H1 (cell line): ENCODE results near the gene TWIST2. TPM values are rescaled to one million over a fixed set of nuclear protein-coding genes. Genes with fewer than 3 reads are reported as not detected.

Source experiments
- CTCF ChIA-PET: fragments of 300-600 bp; sonication (Branson Sonifier 250); formaldehyde crosslinking; loops from one replicate; lab custom pipeline; 2021; ENCODE audit not compliant: partially characterized antibody; lab: Charles Lee
- POLR2A ChIA-PET: fragments of 300-600 bp; sonication (Branson Sonifier 250); formaldehyde crosslinking; loops from one replicate; lab custom pipeline; 2021; ENCODE audit warnings: inconsistent platforms; ENCODE audit not compliant: partially characterized antibody; lab: Charles Lee
- DNase-seq, 2 experiments: peaks; one replicate each; pipeline versions ENCODE4 v3.0.0 to v3.0.0-alpha.2; 2010 to 2022; ENCODE audit warnings: low spot score in 2 of 2, low read depth in 1 of 2, mixed read lengths in 1 of 2
- FAIRE-seq: peaks from 2 replicates; lab custom pipeline; 2011; peaks lifted over from hg19 to GRCh38; lab: Jason Lieb, UNC
- H2AFZ ChIP-seq: 2 replicates; pipeline ENCODE4 v1.8.1; 2012; ENCODE audit warnings: low read length, inconsistent platforms
- H2AK5ac ChIP-seq: 2 replicates; pipeline ENCODE4 v1.6.1; 2013; ENCODE audit warnings: low read depth, low read length
- H2BK120ac ChIP-seq: replicated peaks from 2 replicates; pipeline ENCODE3; 2013; ENCODE audit warnings: low read depth, low read length, inconsistent platforms
- H2BK12ac ChIP-seq: 2 replicates; pipeline ENCODE4 v1.6.1; 2013; ENCODE audit warnings: low read depth, low read length
- H2BK15ac ChIP-seq: 2 replicates; pipeline ENCODE4 v1.6.1; 2013; ENCODE audit warnings: low read length
- H2BK20ac ChIP-seq: 2 replicates; pipeline ENCODE4 v1.6.1; 2013; ENCODE audit warnings: low read length
- H2BK5ac ChIP-seq: 2 replicates; pipeline ENCODE4 v1.6.1; 2013; ENCODE audit warnings: low read depth, low read length
- H3K14ac ChIP-seq: 2 replicates; pipeline ENCODE4 v1.6.1; 2013; ENCODE audit warnings: inconsistent platforms; ENCODE audit not compliant: insufficient read length
- H3K18ac ChIP-seq: 2 replicates; pipeline ENCODE4 v1.6.1; 2013; ENCODE audit warnings: low read length; ENCODE audit errors: extremely low read depth
- H3K23ac ChIP-seq: 2 replicates; pipeline ENCODE4 v1.6.1; 2013; ENCODE audit warnings: inconsistent platforms; ENCODE audit not compliant: insufficient read length
- H3K23me2 ChIP-seq: 2 replicates; pipeline ENCODE4 v1.6.1; 2013; ENCODE audit warnings: low read depth, low read length
- H3K27ac ChIP-seq: 2 replicates; pipeline ENCODE4 v1.6.1; 2011; ENCODE audit warnings: low read depth, low read length, inconsistent platforms
- H3K27me3 ChIP-seq, 4 experiments: replicated peaks in 1 of 4; 1 replicate in 1 of 4; 2 replicates in 3 of 4; pipeline versions ENCODE4 v1.6.1 to v1.8.1; 2011 to 2013; ENCODE audit warnings: low read length in 3 of 4, mild to moderate bottlenecking in 3 of 4, inconsistent platforms in 2 of 4, mixed read lengths in 2 of 4, moderate library complexity in 1 of 4; ENCODE audit not compliant: control insufficient read depth in 3 of 4, insufficient read depth in 3 of 4; ENCODE audit errors: extremely low read depth in 1 of 4
- H3K36me3 ChIP-seq, 4 experiments: 2 replicates each; pipeline versions ENCODE4 v1.6.1 to v1.8.1; 2011 to 2013; ENCODE audit warnings: mild to moderate bottlenecking in 4 of 4, low read length in 3 of 4, moderate library complexity in 2 of 4, control low read depth in 1 of 4, inconsistent platforms in 1 of 4; ENCODE audit not compliant: insufficient read depth in 4 of 4, control insufficient read depth in 2 of 4
- H3K4ac ChIP-seq: replicated peaks from 2 replicates; pipeline ENCODE3; 2013; ENCODE audit warnings: low read length, low read depth, mixed read lengths, inconsistent platforms; ENCODE audit not compliant: insufficient read length
- H3K4me1 ChIP-seq, 4 experiments: replicated peaks in 1 of 4; 1 replicate in 1 of 4; 2 replicates in 3 of 4; pipeline versions ENCODE4 v1.6.1 to v1.8.1; 2011 to 2013; ENCODE audit warnings: low read length in 3 of 4, inconsistent platforms in 2 of 4, mixed read lengths in 1 of 4; ENCODE audit not compliant: insufficient read depth in 4 of 4, control insufficient read depth in 3 of 4
- H3K4me2 ChIP-seq, 2 experiments: 2 replicates each; pipeline versions ENCODE4 v1.6.1 to v1.8.1; 2011 to 2013; ENCODE audit warnings: low read depth in 2 of 2, low read length in 2 of 2, control low read depth in 1 of 2, inconsistent platforms in 1 of 2, mild to moderate bottlenecking in 1 of 2; ENCODE audit not compliant: insufficient read depth in 1 of 2
- H3K4me3 ChIP-seq, 4 experiments: fragments of 200-600, 300-600 bp in 1 of 4; sonication (generic), shearing (Covaris generic), sonication (Bioruptor Twin) in 1 of 4; 2 replicates each; pipeline versions ENCODE4 v1.5.1 to v1.8.1; 2011 to 2016; ENCODE audit warnings: low read length in 4 of 4, low read depth in 3 of 4, control low read depth in 2 of 4, inconsistent platforms in 2 of 4, mild to moderate bottlenecking in 2 of 4, mixed read lengths in 1 of 4, moderate library complexity in 1 of 4; ENCODE audit not compliant: insufficient read depth in 2 of 4; ENCODE audit errors: extremely low read depth in 1 of 4
- H3K56ac ChIP-seq: replicated peaks from 2 replicates; pipeline ENCODE3; 2013; ENCODE audit warnings: low read depth, mild to moderate bottlenecking, mixed read lengths, low read length, inconsistent platforms; ENCODE audit not compliant: insufficient read length
- H3K79me1 ChIP-seq: 2 replicates; pipeline ENCODE4 v1.6.1; 2013; ENCODE audit warnings: low read depth, low read length, control low read depth
- H3K79me2 ChIP-seq, 2 experiments: 2 replicates each; pipeline versions ENCODE4 v1.6.1 to v1.8.1; 2012 to 2013; ENCODE audit warnings: low read length in 2 of 2, mild to moderate bottlenecking in 2 of 2, inconsistent platforms in 1 of 2; ENCODE audit not compliant: insufficient read depth in 2 of 2, control insufficient read depth in 1 of 2
- H3K9ac ChIP-seq, 4 experiments: replicated peaks in 1 of 4; 1 replicate in 1 of 4; 2 replicates in 3 of 4; pipeline versions ENCODE4 v1.6.1 to v1.8.1; 2011 to 2013; ENCODE audit warnings: low read depth in 3 of 4, low read length in 3 of 4, control low read depth in 2 of 4, mild to moderate bottlenecking in 2 of 4, moderate library complexity in 2 of 4, inconsistent platforms in 1 of 4; ENCODE audit errors: extremely low read depth in 1 of 4
- H3K9me3 ChIP-seq, 2 experiments: 2 replicates each; pipeline versions ENCODE4 v1.6.1 to v1.8.1; 2012 to 2013; ENCODE audit warnings: mild to moderate bottlenecking in 2 of 2, moderate library complexity in 2 of 2, control low read depth in 1 of 2, inconsistent platforms in 1 of 2, low read depth in 1 of 2, low read length in 1 of 2, mixed read lengths in 1 of 2; ENCODE audit not compliant: insufficient read depth in 2 of 2
- H4K20me1 ChIP-seq, 2 experiments: replicated peaks in 1 of 2; 2 replicates each; pipeline versions ENCODE3 to v1.8.1; 2011 to 2013; ENCODE audit warnings: inconsistent platforms in 2 of 2, low read length in 2 of 2, mild to moderate bottlenecking in 1 of 2; ENCODE audit not compliant: insufficient read depth in 2 of 2, control insufficient read depth in 1 of 2
- H4K5ac ChIP-seq: 2 replicates; pipeline ENCODE4 v1.6.1; 2013; ENCODE audit warnings: low read length, low read depth, mixed read lengths, inconsistent platforms; ENCODE audit not compliant: insufficient read length
- H4K8ac ChIP-seq: 2 replicates; pipeline ENCODE4 v1.8.0; 2013; ENCODE audit warnings: mild to moderate bottlenecking, moderate library complexity, low read length, inconsistent platforms; ENCODE audit not compliant: insufficient read depth; ENCODE audit errors: extremely low read depth
- H4K91ac ChIP-seq: replicated peaks from 2 replicates; pipeline ENCODE3; 2013; ENCODE audit warnings: low read length, mixed read lengths, inconsistent platforms; ENCODE audit not compliant: insufficient read length
- CBX5 ChIP-seq: fragments of 300-800, 300-1000 bp; sonication (generic); IDR thresholded peaks from 2 replicates; pipeline ENCODE4 v1.7.1; 2016; ENCODE audit warnings: antibody characterized with exemption, low read length, low read depth
- CBX8 ChIP-seq: fragments of 300-800, 300-1000 bp; sonication (generic); IDR thresholded peaks from 2 replicates; pipeline ENCODE4 v1.7.1; 2016; ENCODE audit warnings: low read depth, low read length, borderline replicate concordance
- EGR1 ChIP-seq: IDR thresholded peaks from 2 replicates; pipeline ENCODE4 v1.6.1; 2011; ENCODE audit warnings: low read depth, low read length, borderline replicate concordance
- GTF2F1 ChIP-seq: IDR thresholded peaks from 2 replicates; pipeline ENCODE4 v1.6.1; 2012; ENCODE audit warnings: low read depth, low read length, improper control_type of control experiment, borderline replicate concordance
- HDAC2 ChIP-seq, 2 experiments: fragments of 300-600 bp in 1 of 2; sonication (generic) in 1 of 2; IDR thresholded peaks; 2 replicates each; pipeline ENCODE4 v1.6.1; 2011 to 2012; ENCODE audit warnings: low read depth in 2 of 2, low read length in 2 of 2, mild to moderate bottlenecking in 2 of 2, moderate library complexity in 2 of 2, borderline replicate concordance in 1 of 2, inconsistent platforms in 1 of 2
- HDAC6 ChIP-seq: IDR thresholded peaks from one replicate; pipeline ENCODE4 v1.7.1; 2012; ENCODE audit warnings: low read depth, mild to moderate bottlenecking, inconsistent platforms, low read length, moderate library complexity
- JUN ChIP-seq: IDR thresholded peaks from 2 replicates; pipeline ENCODE4 v1.6.1; 2011; ENCODE audit warnings: low read depth, mild to moderate bottlenecking, improper control_type of control experiment, low read length
- KDM1A ChIP-seq: fragments of 200-600, 300-600 bp; sonication (generic); IDR thresholded peaks from 2 replicates; pipeline ENCODE4 v1.7.1; 2016; ENCODE audit warnings: mild to moderate bottlenecking, low read length, borderline replicate concordance
- KDM4A ChIP-seq: IDR thresholded peaks from one replicate; pipeline ENCODE4 v1.7.1; 2012; ENCODE audit warnings: low read depth, mild to moderate bottlenecking, moderate library complexity, low read length, inconsistent platforms; ENCODE audit not compliant: severe bottlenecking
- PHF8 ChIP-seq: fragments of 200-600 bp; sonication (generic); conservative IDR thresholded peaks from 2 replicates; pipeline ENCODE4 v1.7.1; 2012; ENCODE audit warnings: low read depth, mild to moderate bottlenecking, inconsistent platforms, low read length, moderate library complexity
- POLR2A ChIP-seq, 2 experiments: IDR thresholded peaks; 1 replicate in 1 of 2; 2 replicates in 1 of 2; pipeline ENCODE4 v1.6.1; 2011; ENCODE audit warnings: low read depth in 2 of 2, low read length in 2 of 2, mild to moderate bottlenecking in 2 of 2; ENCODE audit errors: control extremely low read depth in 1 of 2
- SIN3A ChIP-seq, 2 experiments: IDR thresholded peaks in 1 of 2; conservative IDR thresholded peaks in 1 of 2; 2 replicates each; pipeline ENCODE4 v1.6.1; 2011 to 2012; ENCODE audit warnings: low read length in 2 of 2, improper control_type of control experiment in 1 of 2, low read depth in 1 of 2, mild to moderate bottlenecking in 1 of 2
- SP1 ChIP-seq: IDR thresholded peaks from 2 replicates; pipeline ENCODE4 v1.6.1; 2011; ENCODE audit warnings: low read depth, low read length
- WGBS, 2 experiments: shearing (Covaris generic) in 1 of 2; methylation state at CpG; one replicate each; pipeline versions ENCODE4 v1.1.6 to v1.1.7; 2013 to 2015; ENCODE audit warnings: low lambda C conversion rate in 2 of 2, mixed read lengths in 2 of 2, inconsistent platforms in 1 of 2, low coverage in 1 of 2, missing lambda C conversion rate in 1 of 2; ENCODE audit not compliant: insufficient replicate concordance in 2 of 2, insufficient coverage in 1 of 2, insufficient read length in 1 of 2; ENCODE audit errors: extremely low coverage in 1 of 2, missing lambda C conversion rate in 1 of 2; 5-methylcytosine and 5-hydroxymethylcytosine counted together
- polyA plus RNA-seq, 7 experiments: library from polyadenylated mRNA; depleted of rRNA in 3 of 7; stranded (reverse) in 5 of 7; unstranded in 2 of 7; fragments of >200 nt in 5 of 7; fragments of 200-250 nt in 2 of 7; gene quantifications; 1 replicate in 5 of 7; 2 replicates in 1 of 7; 4 replicates in 1 of 7; pipeline versions ENCODE4 v1.2.1 to v1.2.3, GENCODE V29; 2011 to 2013; ENCODE audit warnings: missing spikeins in 2 of 7, mixed read lengths in 2 of 7
- total RNA-seq: library from RNA; stranded (reverse); fragmentation: NEBNext Ultra II Directional; extraction: Animal tissue kit (Norgen Biotek cat#: 25700); gene quantifications from 2 replicates; pipeline ENCODE4 v1.2.1, GENCODE V29; 2021

Gene TWIST2
- total and polyA plus RNA-seq, 2 of the 8 experiments (the other 6 are each of a cell fraction or from before 2014, with no cell fraction given), result 2.6 to 4.3 TPM

- FAIRE-seq, result no peak
- TF ChIP-seq SIN3A (conservative IDR thresholded peaks at IDR 0.05 in 1 of 2, IDR thresholded peaks at IDR 0.05 in 1 of 2; ENCODE audit: low read depth in 1 of 2, low read length in 2 of 2), result no peak
- no peak for TF ChIP-seq JUN
- TF ChIP-seq KDM1A, result no peak
- no peak for TF ChIP-seq CBX5
- TF ChIP-seq HDAC6, result no peak
- TF ChIP-seq EGR1, result no peak
- TF ChIP-seq POLR2A (IDR thresholded peaks at IDR 0.05; ENCODE audit: control extremely low read depth in 1 of 2, low read depth in 2 of 2, low read length in 2 of 2), result no peak
- TF ChIP-seq GTF2F1, result no peak
- TF ChIP-seq PHF8, result no peak
- no peak for TF ChIP-seq CBX8
- TF ChIP-seq KDM4A, result no peak
- TF ChIP-seq SP1, result no peak
- TF ChIP-seq HDAC2 (IDR thresholded peaks at IDR 0.05; ENCODE audit: borderline replicate concordance in 1 of 2, low read depth in 2 of 2, low read length in 2 of 2), result no peak
Observed at GRCh38 chr2:238955648-238956531, 108.0 kb downstream of the TWIST2 start.

More at GRCh38 chr2:238955648-238956531, 108.0 kb downstream of the TWIST2 start:
- no peak overlapping the region for H3K4me2 ChIP-seq
- H3K79me2 ChIP-seq, result no peaks in the 10 kb centered on the region
- no peak overlapping the region for H3K4ac ChIP-seq
- H3K23me2 ChIP-seq, result no peaks in the 10 kb centered on the region
- no peaks in the 10 kb centered on the region for H3K79me1 ChIP-seq
- H3K27me3 ChIP-seq, result no peaks in the 10 kb centered on the region
- H4K20me1 ChIP-seq, result no peaks in the 10 kb centered on the region
- H3K9me3 ChIP-seq, result no peaks in the 10 kb centered on the region
- no peaks in the 10 kb centered on the region for H3K4me1 ChIP-seq
- H4K5ac ChIP-seq, result no peak overlapping the region
- H4K91ac ChIP-seq, result no peak overlapping the region
- H3K4me3 ChIP-seq, result no peak overlapping the region
- no peak overlapping the region for H2BK120ac ChIP-seq
- no peak overlapping the region for H3K23ac ChIP-seq
- H2BK20ac ChIP-seq, result no peak overlapping the region
- no peak overlapping the region for H3K56ac ChIP-seq
- CTCF ChIA-PET, result no interaction called here
- H2AK5ac ChIP-seq, result no peak overlapping the region
- no peak overlapping the region for H3K9ac ChIP-seq
- H3K14ac ChIP-seq, result no peak overlapping the region
- H2BK12ac ChIP-seq, result no peak overlapping the region
- H2BK15ac ChIP-seq, result no peak overlapping the region
- H3K18ac ChIP-seq, result no peak overlapping the region
- POLR2A ChIA-PET, result no interaction called here
- H4K8ac ChIP-seq, result no peak overlapping the region
- no peak for DNase-seq
- WGBS, 2 experiments, result 93% methylated on average over 9 of the region's 10 CpGs; no CpG with 5 or more reads in 1 of the 2 experiments
- H3K27ac ChIP-seq, result no peak overlapping the region
- no peaks in the 10 kb centered on the region for H3K36me3 ChIP-seq
- H2BK5ac ChIP-seq, result no peak overlapping the region
- H2AFZ ChIP-seq, result no peak overlapping the region
